ENCODE measurements around the gene CSTF2T. TPM values are rescaled to one million over a fixed set of nuclear protein-coding genes. Genes with fewer than 3 reads are reported as not detected.

CSTF2T gene
- total RNA-seq, 2 experiments from 2014 or later, result 26.4 TPM

DNA sequence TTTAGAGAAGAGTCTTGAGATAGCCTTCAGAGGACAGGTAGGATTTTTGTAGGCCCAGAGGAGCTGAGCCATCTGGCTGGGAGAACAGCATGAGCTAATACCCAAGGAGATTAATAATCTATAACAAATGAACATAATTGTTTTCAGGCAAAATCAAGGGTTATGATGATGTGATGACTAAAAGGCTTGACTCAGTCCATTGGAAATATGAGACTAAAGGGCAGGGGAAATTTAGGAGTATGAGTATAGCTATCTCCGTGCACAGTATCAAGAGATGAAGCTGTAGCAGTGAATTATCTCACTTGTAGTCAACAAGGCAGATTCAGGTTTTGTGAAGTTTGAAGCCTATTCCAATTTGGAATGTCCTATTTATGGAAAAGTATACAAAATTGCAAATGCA is 40.1 kb downstream of the CSTF2T start:
- CTCF ChIA-PET, result no interaction called here
- Mint-ChIP-seq H3K9me3 (no peaks in the 10 kb centered on the region), H3K27me3 (peaks cover 5% of the 10 kb centered on the region), H3K4me3 (no peak overlapping the region), H3K27ac (no peak overlapping the region), H3K4me1 (ENCODE audit: low read depth) (no peaks in the 10 kb centered on the region), H3K36me3 (no peaks in the 10 kb centered on the region)
- intact Hi-C loops (cut with micrococcal nuclease), result no loop called here
- DNase-seq, result no peak
- POLR2A ChIA-PET, result no interaction called here

DNA sequence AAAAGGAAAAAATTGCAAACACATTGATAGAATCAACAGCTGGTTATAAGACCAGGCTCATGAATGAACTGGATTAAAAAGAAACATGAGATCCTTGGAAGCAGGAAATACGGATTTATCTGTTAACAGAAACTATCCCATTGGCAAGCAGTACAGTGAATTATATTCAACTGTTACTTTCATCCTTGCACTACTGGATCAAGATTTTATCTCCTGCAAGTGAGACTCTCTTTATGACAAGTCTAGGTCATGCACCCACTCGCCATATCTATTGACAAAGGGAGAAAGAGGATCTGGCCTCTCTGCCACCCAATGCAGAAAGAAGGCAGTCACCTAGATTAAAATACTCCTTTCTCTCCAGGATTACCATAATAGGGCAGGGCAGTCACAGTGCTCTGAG is 41.4 kb downstream of the CSTF2T start:
- CTCF ChIA-PET, result no interaction called here
- Mint-ChIP-seq H3K27ac (no peak overlapping the region), H3K4me1 (ENCODE audit: low read depth) (no peaks in the 10 kb centered on the region), H3K4me3 (no peak overlapping the region), H3K36me3 (no peaks in the 10 kb centered on the region), H3K27me3 (peaks cover 7% of the 10 kb centered on the region), H3K9me3 (no peaks in the 10 kb centered on the region)
- DNase-seq, result no peak
- intact Hi-C loops (cut with micrococcal nuclease), result no loop called here
- POLR2A ChIA-PET, result no interaction called here

DNA sequence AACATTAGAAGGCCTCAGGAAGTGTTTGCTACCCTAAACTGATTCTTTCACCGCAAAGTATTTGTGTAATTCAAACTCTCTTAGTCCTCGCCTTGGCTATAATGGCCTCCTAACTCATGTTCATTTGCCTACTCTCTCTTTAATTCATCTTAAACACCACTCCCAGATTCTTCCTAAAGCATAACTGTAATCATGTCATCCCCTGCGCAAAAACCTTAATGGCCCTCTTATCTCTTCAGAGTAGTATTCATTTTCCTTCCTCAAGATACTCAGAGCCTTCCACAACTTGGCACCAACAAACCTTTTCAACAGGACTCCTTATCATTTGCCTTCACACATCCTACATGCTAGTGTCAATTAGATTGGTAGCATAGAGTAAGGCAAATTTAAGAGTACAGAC is 42.9 kb downstream of the CSTF2T start:
- Mint-ChIP-seq H3K4me3 (no peak overlapping the region), H3K36me3 (no peaks in the 10 kb centered on the region), H3K27me3 (peaks cover 7% of the 10 kb centered on the region), H3K4me1 (ENCODE audit: low read depth) (no peaks in the 10 kb centered on the region), H3K9me3 (no peaks in the 10 kb centered on the region), H3K27ac (no peak overlapping the region)
- POLR2A ChIA-PET, result no interaction called here
- no peak for DNase-seq
- CTCF ChIA-PET, result no interaction called here
- intact Hi-C loops (cut with micrococcal nuclease), result no loop called here

DNA sequence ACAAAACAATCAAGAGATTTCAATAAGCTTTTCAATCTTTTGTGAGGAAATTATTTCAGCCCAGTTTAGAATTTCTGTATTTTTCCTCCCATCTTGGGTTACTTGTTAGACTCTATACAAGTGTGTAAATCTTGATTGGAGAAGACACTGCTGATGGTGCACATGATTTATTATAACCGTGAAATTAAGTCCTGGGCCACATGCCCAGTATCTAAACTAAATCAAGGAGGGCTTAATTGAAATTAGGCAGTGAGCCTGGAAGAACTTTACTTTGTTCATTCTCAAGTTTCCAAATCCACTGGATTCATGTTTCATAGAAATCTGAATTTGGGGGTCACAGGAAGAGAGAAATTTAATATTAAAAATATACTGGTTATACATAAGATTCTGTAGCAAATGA is 44.5 kb downstream of the CSTF2T start:
- DNase-seq, result no peak
- no peak overlapping the region for H3K27ac Mint-ChIP-seq
- no peaks in the 10 kb centered on the region for H3K36me3 Mint-ChIP-seq
- intact Hi-C loops (cut with micrococcal nuclease), result no loop called here
- H3K9me3 Mint-ChIP-seq, result no peaks in the 10 kb centered on the region
- H3K4me3 Mint-ChIP-seq, result no peak overlapping the region
- H3K4me1 Mint-ChIP-seq (ENCODE audit: low read depth), result no peaks in the 10 kb centered on the region
- ChIA-PET POLR2A (no interaction called here), CTCF (interaction anchor here (0.6 kb wide), 1 partner anchor 138 kb away, joined by 3 read pairs; no protein-coding TSS in a partner anchor)
- peaks cover 6% of the 10 kb centered on the region for H3K27me3 Mint-ChIP-seq

DNA sequence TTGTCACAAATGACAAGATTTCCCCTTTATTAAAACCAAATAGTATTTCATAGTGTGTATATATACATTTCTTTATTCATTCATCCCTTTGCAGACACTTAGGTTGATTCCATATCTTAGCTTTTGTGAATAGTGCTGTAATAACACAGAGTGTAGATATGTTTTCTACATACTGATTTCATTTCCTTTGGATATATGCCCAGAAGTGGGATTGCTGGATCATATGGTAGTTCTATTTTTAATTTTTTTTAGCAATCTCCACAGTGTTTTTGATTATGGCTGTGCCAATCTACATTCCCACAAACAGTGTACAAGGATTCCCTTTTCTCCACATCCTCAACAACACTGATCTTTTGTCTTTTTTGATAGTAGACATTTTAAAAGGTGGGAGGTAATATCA is 46.4 kb downstream of the CSTF2T start:
- Mint-ChIP-seq H3K4me1 (ENCODE audit: low read depth) (no peaks in the 10 kb centered on the region), H3K27me3 (peaks cover 6% of the 10 kb centered on the region), H3K9me3 (no peaks in the 10 kb centered on the region), H3K4me3 (no peak overlapping the region), H3K27ac (no peak overlapping the region), H3K36me3 (no peaks in the 10 kb centered on the region)
- intact Hi-C loops (cut with micrococcal nuclease), result no loop called here
- CTCF ChIA-PET, result interaction anchor here (0.6 kb wide), 1 partner anchor 266 kb away, joined by 3 read pairs; no protein-coding TSS in a partner anchor
- POLR2A ChIA-PET, result no interaction called here
- no peak for DNase-seq

DNA sequence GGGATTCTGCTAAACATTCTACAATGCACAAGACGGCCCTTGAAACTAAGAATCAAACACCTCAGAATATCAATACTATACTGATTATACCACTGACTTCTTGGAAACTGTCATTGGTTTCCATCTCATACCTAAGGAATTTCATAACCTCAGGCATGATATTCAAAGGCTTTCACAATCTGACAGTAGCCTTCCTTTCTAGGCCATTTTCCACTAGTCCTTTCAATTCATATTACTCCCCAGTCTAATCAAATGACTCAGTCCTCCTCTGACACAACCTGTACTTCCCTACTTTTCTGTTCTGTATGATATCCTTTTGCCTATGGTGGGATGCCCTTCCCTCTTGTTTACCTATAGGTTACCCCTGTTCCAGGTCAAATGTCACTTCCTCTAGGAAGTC is 48.3 kb downstream of the CSTF2T start:
- no peak overlapping the region for H3K27ac Mint-ChIP-seq
- POLR2A ChIA-PET, result no interaction called here
- CTCF ChIA-PET, result no interaction called here
- peaks cover 3% of the 10 kb centered on the region for H3K27me3 Mint-ChIP-seq
- H3K4me3 Mint-ChIP-seq, result no peak overlapping the region
- no peak for DNase-seq
- no peaks in the 10 kb centered on the region for H3K9me3 Mint-ChIP-seq
- H3K4me1 Mint-ChIP-seq (ENCODE audit: low read depth), result no peaks in the 10 kb centered on the region
- H3K36me3 Mint-ChIP-seq, result no peaks in the 10 kb centered on the region
- intact Hi-C loops (cut with micrococcal nuclease), result no loop called here

DNA sequence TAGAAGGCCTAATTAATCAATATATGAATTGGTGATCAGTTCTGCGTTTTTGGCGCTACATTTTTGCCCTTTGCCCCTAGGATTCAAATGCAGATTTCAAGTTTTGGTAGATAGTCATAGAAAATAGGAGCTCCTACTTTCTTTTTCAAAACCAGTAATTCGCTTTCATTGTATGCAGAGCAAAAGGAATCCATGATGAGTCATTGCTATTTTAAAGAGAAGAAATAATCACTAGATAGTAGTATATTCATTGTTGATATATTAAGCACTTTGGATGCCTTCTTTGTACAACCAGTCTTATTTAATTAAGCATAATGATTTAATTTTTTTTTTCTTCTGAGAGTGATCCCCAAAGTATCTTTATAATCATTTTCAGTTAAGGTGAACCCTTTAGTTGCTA is 50.3 kb downstream of the CSTF2T start:
- Mint-ChIP-seq H3K4me1 (ENCODE audit: low read depth) (no peaks in the 10 kb centered on the region), H3K27me3 (no peaks in the 10 kb centered on the region), H3K36me3 (no peaks in the 10 kb centered on the region), H3K9me3 (no peaks in the 10 kb centered on the region), H3K4me3 (no peak overlapping the region), H3K27ac (no peak overlapping the region)
- ChIA-PET POLR2A (no interaction called here), CTCF (no interaction called here)
- intact Hi-C loops (cut with micrococcal nuclease), result no loop called here
- DNase-seq, result no peak

All from activated CD4-positive, alpha-beta memory T cell treated with anti-CD3 and anti-CD28 coated beads for 36 hours (primary cell).